ENCODE results near the gene C9orf40.

Gene C9orf40

GRCh38 chr9:74952201-74953151 is at the start of gene C9orf40:
Gene C9orf40, minus strand, starts transcription at chr9:74952912. Its CDS starts 301 bp downstream, at chr9:74952611.
- H3K9ac ChIP-seq, result peak within 1 kb of the TSS; percentile 100
- H2AFZ ChIP-seq (ENCODE audit: low read depth), result peak within 1 kb of the TSS; percentile 87
- TF ChIP-seq CTCF (conservative IDR thresholded peaks at IDR 0.05; ENCODE audit: low read depth, low read length), result peak; percentile 64
- H3K4me1 ChIP-seq (ENCODE audit: low read depth, poor library complexity, severe bottlenecking), result peaks cover 30% of the 10 kb centered on the region
- no peaks in the 10 kb centered on the region for H3K27me3 ChIP-seq (ENCODE audit: insufficient read depth, low read depth)
- H3K4me3 ChIP-seq (IDR thresholded peaks at IDR 0.05; ENCODE audit: insufficient read depth, low read depth, low read length), result no peak within 1 kb of the TSS
- no peaks in the 10 kb centered on the region; the same call in 1 of the 2 replicates for H3K79me2 ChIP-seq (ENCODE audit: insufficient read depth, low read depth)
- peak within 1 kb of the TSS; percentile 75 for H3K4me2 ChIP-seq
- H3K27ac ChIP-seq, result peak within 1 kb of the TSS; percentile 99
- H4K20me1 ChIP-seq (ENCODE audit: insufficient read depth), result no peaks in the 10 kb centered on the region
- H3K36me3 ChIP-seq (ENCODE audit: insufficient read depth), result no peaks in the 10 kb centered on the region

GRCh38 chr9:75001719-75002421 is 49.2 kb upstream of the C9orf40 start:
- Histone ChIP-seq H3K4me1 (ENCODE audit: low read depth, poor library complexity, severe bottlenecking) (peaks cover 19% of the 10 kb centered on the region), H3K36me3 (ENCODE audit: insufficient read depth) (no peaks in the 10 kb centered on the region), H3K27ac (no peak overlapping the region), H3K4me3 (IDR thresholded peaks at IDR 0.05; ENCODE audit: insufficient read depth, low read depth, low read length) (no peak overlapping the region), H3K4me2 (no peak overlapping the region), H3K9ac (no peak overlapping the region), H2AFZ (ENCODE audit: low read depth) (no peak overlapping the region), H3K27me3 (ENCODE audit: insufficient read depth, low read depth) (no peaks in the 10 kb centered on the region), H3K79me2 (ENCODE audit: insufficient read depth, low read depth) (no peaks in the 10 kb centered on the region), H4K20me1 (ENCODE audit: insufficient read depth) (no peaks in the 10 kb centered on the region)
- TF ChIP-seq CTCF (conservative IDR thresholded peaks at IDR 0.05; ENCODE audit: low read depth, low read length), result peak; percentile 82

- Histone ChIP-seq H3K79me2 (ENCODE audit: insufficient read depth, low read depth) (no peaks in the 10 kb centered on the region), H2AFZ (ENCODE audit: low read depth) (no peak overlapping the region), H3K4me1 (ENCODE audit: low read depth, poor library complexity, severe bottlenecking) (peaks cover 19% of the 10 kb centered on the region), H3K36me3 (ENCODE audit: insufficient read depth) (no peaks in the 10 kb centered on the region), H3K27me3 (ENCODE audit: insufficient read depth, low read depth) (no peaks in the 10 kb centered on the region), H3K27ac (no peak overlapping the region), H3K4me3 (IDR thresholded peaks at IDR 0.05; ENCODE audit: insufficient read depth, low read depth, low read length) (no peak overlapping the region), H3K4me2 (no peak overlapping the region), H3K9ac (no peak overlapping the region), H4K20me1 (ENCODE audit: insufficient read depth) (no peaks in the 10 kb centered on the region)
- TF ChIP-seq CTCF (conservative IDR thresholded peaks at IDR 0.05; ENCODE audit: low read depth, low read length), result no peak
Measured at GRCh38 chr9:75000835-75001234, 48.1 kb upstream of the C9orf40 start.

- Histone ChIP-seq H3K4me1 (ENCODE audit: low read depth, poor library complexity, severe bottlenecking) (no peaks in the 10 kb centered on the region), H3K36me3 (ENCODE audit: insufficient read depth) (no peaks in the 10 kb centered on the region), H3K4me2 (no peak overlapping the region)
Measured at GRCh38 chr9:74985041-74985440, 32.3 kb upstream of the C9orf40 start.

More at GRCh38 chr9:74985041-74985440, 32.3 kb upstream of the C9orf40 start:
- no peak overlapping the region for H3K9ac ChIP-seq
- no peak overlapping the region for H3K4me3 ChIP-seq (IDR thresholded peaks at IDR 0.05; ENCODE audit: insufficient read depth, low read depth, low read length)
- H3K27ac ChIP-seq, result no peak overlapping the region
- no peaks in the 10 kb centered on the region for H4K20me1 ChIP-seq (ENCODE audit: insufficient read depth)
- no peaks in the 10 kb centered on the region for H3K79me2 ChIP-seq (ENCODE audit: insufficient read depth, low read depth)
- H2AFZ ChIP-seq (ENCODE audit: low read depth), result no peak overlapping the region
- no peaks in the 10 kb centered on the region for H3K27me3 ChIP-seq (ENCODE audit: insufficient read depth, low read depth)
- no peak for TF ChIP-seq CTCF (conservative IDR thresholded peaks at IDR 0.05; ENCODE audit: low read depth, low read length)

All from KMS-11 (cell line).